ENCODE results near the gene RDH16.

GRCh38 chr12:56932867-56933266, 24.5 kb downstream of the RDH16 start:
- TF ChIP-seq, protein P1, sequence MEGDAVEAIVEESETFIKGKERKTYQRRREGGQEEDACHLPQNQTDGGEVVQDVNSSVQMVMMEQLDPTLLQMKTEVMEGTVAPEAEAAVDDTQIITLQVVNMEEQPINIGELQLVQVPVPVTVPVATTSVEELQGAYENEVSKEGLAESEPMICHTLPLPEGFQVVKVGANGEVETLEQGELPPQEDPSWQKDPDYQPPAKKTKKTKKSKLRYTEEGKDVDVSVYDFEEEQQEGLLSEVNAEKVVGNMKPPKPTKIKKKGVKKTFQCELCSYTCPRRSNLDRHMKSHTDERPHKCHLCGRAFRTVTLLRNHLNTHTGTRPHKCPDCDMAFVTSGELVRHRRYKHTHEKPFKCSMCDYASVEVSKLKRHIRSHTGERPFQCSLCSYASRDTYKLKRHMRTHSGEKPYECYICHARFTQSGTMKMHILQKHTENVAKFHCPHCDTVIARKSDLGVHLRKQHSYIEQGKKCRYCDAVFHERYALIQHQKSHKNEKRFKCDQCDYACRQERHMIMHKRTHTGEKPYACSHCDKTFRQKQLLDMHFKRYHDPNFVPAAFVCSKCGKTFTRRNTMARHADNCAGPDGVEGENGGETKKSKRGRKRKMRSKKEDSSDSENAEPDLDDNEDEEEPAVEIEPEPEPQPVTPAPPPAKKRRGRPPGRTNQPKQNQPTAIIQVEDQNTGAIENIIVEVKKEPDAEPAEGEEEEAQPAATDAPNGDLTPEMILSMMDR (IDR thresholded peaks at IDR 0.05): no peak
- TF ChIP-seq POLR2A (IDR thresholded peaks at IDR 0.05): no peak
